Activated CD4-positive, alpha-beta T cell treated with anti-CD3 and anti-CD28 coated beads, Interleukin-2, amount 10 ng/mL, durations not matched to agents 7 days and 5 days (primary cell): ENCODE measurements around the gene NPAS3. TPM values are rescaled to one million over a fixed set of nuclear protein-coding genes. Genes with fewer than 3 reads are reported as not detected.

Experiments
- CTCF ChIA-PET: fragments of 350-600 bp; sonication (Branson Sonifier 250); formaldehyde crosslinking; loops from one replicate; lab custom pipeline; 2021; ENCODE audit warnings: antibody characterized with exemption; lab: Charles Lee
- POLR2A ChIA-PET: fragments of 350-600 bp; sonication (Branson Sonifier 250); formaldehyde crosslinking; loops from one replicate; lab custom pipeline; 2021; ENCODE audit warnings: antibody characterized with exemption; lab: Charles Lee
- DNase-seq: peaks from one replicate; pipeline ENCODE4 v3.0.0-alpha.2; 2020
- H3K27ac Mint-ChIP-seq: one replicate; pipeline ENCODE4 v1.8.0; 2021; ENCODE audit warnings: mild to moderate bottlenecking, moderate library complexity, mixed read lengths
- H3K27me3 Mint-ChIP-seq: one replicate; pipeline ENCODE4 v1.8.0; 2021; ENCODE audit warnings: mixed read lengths
- H3K36me3 Mint-ChIP-seq: one replicate; pipeline ENCODE4 v1.8.0; 2021; ENCODE audit warnings: low read depth, mixed read lengths
- H3K4me1 Mint-ChIP-seq: one replicate; pipeline ENCODE4 v1.8.0; 2021; ENCODE audit warnings: mixed read lengths
- H3K4me3 Mint-ChIP-seq: one replicate; pipeline ENCODE4 v1.8.0; 2021; ENCODE audit warnings: mild to moderate bottlenecking, moderate library complexity, mixed read lengths
- H3K9me3 Mint-ChIP-seq: one replicate; pipeline ENCODE4 v1.8.0; 2021; ENCODE audit warnings: mixed read lengths
- total RNA-seq, 2 experiments: library from RNA; stranded (reverse); gene quantifications; one replicate each; pipeline ENCODE4 v1.2.3, GENCODE V29; 2021

The NPAS3 gene
- total RNA-seq, 2 experiments from 2014 or later = not detected

DNA sequence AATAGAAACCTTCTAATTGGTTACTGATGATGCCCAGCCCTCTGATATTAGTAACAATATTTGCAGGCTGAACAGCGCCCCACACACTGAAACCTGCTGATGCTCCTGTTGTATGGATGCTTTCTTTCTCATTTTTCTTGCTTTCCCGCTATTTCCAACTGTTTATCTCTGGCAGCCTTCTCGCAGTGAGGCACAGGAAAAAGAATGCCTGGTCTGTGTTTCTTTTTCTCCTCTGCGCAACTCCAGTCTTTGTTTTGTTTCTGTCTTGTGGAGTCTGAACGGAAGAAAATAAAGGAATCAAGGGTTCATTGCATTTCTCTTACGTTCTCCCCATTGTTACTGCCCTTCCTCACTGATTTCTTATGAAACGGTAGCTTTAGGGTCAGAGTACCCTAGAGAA, 561.0 kb downstream of the NPAS3 start:
- Mint-ChIP-seq H3K27me3 (no peaks in the 10 kb centered on the region), H3K36me3 (no peaks in the 10 kb centered on the region), H3K4me3 (no peak overlapping the region), H3K9me3 (peaks cover 5% of the 10 kb centered on the region), H3K4me1 (no peaks in the 10 kb centered on the region), H3K27ac (no peak overlapping the region)
- no peak for DNase-seq
- POLR2A ChIA-PET = no interaction called here
- CTCF ChIA-PET = no interaction called here

DNA sequence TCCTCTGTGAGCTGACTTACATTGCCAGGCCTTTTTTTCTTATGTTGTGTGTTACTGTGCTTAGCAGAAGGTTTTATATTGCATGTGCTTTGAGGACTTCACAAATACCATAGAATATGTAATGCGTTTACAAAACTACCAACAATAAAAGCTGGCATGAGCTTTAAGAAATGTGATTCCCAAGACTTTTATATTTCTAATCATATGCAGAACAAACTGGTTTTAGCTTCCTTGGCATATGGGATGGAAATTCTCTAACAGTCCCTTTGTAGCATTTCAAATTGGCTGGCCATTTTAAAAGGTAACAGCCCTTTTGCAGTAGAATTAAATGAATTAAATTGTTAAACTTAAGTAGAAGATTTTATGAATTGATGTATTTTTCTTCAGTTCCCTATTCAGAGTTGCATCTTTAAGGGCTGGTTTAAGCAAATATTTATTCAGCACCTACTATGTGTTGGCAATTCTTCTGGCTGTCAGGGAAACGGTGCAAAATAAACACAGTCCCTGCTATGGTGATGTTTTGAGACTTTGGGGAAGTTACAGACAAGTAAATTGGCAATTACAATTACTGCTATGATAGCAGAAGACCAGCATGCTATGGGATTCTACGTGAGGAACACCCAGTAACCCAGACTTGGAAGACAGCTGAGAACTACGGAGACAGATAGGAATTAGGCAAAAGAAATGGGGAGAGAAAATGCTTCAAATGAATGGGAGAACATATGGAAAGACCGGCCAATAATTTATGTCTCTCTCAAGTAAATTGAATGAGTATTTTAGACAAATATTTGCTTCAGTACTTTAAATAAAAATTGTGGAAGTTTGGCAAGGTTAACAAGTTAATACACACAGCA, 565.8 kb downstream of the NPAS3 start:
- Mint-ChIP-seq H3K27me3 (peaks cover 2% of the 10 kb centered on the region), H3K4me3 (no peak overlapping the region), H3K27ac (no peak overlapping the region), H3K36me3 (no peaks in the 10 kb centered on the region), H3K9me3 (no peaks in the 10 kb centered on the region), H3K4me1 (no peaks in the 10 kb centered on the region)
- POLR2A ChIA-PET = no interaction called here
- no peak for DNase-seq
- CTCF ChIA-PET = no interaction called here

DNA sequence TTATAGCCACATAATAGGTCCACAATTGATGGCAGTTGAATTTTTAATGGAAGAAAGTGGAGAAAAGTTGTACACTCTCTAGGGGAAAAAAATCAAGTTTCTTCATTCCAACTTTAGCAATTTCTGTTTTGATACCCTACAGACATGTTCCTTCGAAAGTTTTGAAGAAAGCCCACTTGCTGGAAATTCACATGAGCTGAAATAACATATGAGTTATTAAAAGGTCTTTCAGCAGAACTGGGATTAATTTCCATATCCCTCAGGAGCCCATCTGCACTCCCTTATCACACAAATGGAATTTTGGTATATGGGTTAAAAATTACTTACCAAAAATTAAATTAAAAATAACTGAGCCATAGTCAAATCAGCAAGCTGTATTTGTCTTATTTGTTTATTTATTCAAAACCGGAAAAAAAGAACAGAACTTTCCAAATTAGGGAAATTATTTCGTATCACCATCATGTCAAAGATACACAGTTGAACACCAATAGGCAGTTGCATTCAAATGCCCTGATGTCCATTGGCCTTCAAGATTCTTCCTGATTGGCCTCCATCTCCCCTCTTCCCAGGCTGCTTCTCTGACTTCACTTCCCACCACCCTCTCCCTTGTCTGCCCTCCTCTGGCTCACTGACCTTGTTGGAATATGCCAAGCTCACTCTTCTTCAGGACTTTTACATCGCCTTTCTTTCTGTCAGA, 566.7 kb downstream of the NPAS3 start:
- H3K27me3 Mint-ChIP-seq = peaks cover 2% of the 10 kb centered on the region

DNA sequence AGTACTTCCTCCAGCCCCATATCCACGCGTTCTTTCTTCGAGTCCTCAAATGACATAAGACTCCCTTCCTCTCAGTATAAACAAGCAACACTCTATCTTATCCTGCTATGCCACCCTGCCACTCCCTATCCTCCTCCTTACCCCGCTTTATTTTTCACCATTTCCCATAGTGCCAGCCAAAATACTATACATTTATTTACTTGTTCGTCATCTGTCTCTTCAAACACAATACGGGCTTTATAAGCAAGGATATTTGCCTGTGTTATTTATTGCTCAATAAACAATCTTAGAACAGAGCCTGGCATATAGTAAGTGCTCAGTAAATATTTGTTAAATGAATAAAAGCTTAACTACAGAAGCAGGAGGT, 567.3 kb downstream of the NPAS3 start:
- DNase-seq = no peak
- ChIA-PET POLR2A (no interaction called here), CTCF (no interaction called here)
- no peaks in the 10 kb centered on the region for H3K9me3 Mint-ChIP-seq
- peaks cover 2% of the 10 kb centered on the region for H3K27me3 Mint-ChIP-seq
- no peaks in the 10 kb centered on the region for H3K4me1 Mint-ChIP-seq
- H3K36me3 Mint-ChIP-seq = no peaks in the 10 kb centered on the region
- H3K27ac Mint-ChIP-seq = no peak overlapping the region
- H3K4me3 Mint-ChIP-seq = no peak overlapping the region

More for the DNA sequence above, 566.7 kb downstream of the NPAS3 start:
- H3K4me1 Mint-ChIP-seq = no peaks in the 10 kb centered on the region
- CTCF ChIA-PET = no interaction called here
- no peak for DNase-seq
- no peak overlapping the region for H3K27ac Mint-ChIP-seq
- POLR2A ChIA-PET = no interaction called here
- H3K36me3 Mint-ChIP-seq = no peaks in the 10 kb centered on the region
- H3K4me3 Mint-ChIP-seq = no peak overlapping the region
- no peaks in the 10 kb centered on the region for H3K9me3 Mint-ChIP-seq

DNA sequence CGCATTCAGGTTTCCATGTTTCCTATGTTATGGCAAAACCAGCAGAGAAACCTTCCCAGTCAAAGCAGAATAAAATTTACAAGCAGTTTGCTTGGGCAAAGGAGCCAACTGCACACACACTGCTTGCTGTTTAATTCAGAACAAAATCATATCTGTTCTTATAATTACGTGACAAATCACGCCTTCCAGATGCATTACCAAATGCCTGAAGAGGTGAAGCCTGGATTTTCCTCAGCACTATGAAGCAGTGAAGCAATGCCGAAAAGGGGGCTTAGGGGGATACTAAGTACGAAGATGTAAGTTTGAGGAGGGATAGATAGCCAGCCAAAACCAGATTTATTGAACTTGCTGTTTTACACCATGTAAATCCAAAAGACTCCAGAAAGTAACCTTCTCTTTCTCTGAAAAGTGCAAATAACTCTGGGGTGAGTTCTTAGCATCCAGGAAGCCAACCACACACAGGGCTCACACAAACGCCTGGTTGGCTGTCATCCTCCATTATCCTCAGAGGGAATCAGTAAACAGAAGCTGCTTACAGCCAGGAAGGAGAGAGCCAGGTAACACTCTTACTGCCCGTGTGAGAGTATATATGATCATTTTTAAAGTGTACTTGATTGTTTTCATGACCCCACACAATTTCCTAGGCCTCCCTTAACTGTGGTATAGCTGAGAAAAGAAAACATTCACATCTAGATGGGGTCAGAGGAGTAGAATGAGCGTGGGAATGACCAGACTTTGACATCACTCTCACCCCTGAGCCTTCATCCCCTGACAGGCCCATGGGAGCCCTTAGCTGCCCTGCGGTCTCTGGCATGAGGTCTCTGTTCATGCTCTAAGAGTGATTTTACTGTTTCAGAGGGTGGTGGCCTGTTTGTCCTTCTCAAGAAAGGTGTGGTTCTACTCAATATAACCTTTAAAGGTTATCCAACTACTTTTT, 569.7 kb downstream of the NPAS3 start:
- POLR2A ChIA-PET = no interaction called here
- no peaks in the 10 kb centered on the region for H3K9me3 Mint-ChIP-seq
- CTCF ChIA-PET = no interaction called here
- H3K4me3 Mint-ChIP-seq = no peak overlapping the region
- no peak for DNase-seq
- no peaks in the 10 kb centered on the region for H3K36me3 Mint-ChIP-seq
- H3K27ac Mint-ChIP-seq = no peak overlapping the region
- H3K4me1 Mint-ChIP-seq = no peaks in the 10 kb centered on the region
- peaks cover 2% of the 10 kb centered on the region for H3K27me3 Mint-ChIP-seq

DNA sequence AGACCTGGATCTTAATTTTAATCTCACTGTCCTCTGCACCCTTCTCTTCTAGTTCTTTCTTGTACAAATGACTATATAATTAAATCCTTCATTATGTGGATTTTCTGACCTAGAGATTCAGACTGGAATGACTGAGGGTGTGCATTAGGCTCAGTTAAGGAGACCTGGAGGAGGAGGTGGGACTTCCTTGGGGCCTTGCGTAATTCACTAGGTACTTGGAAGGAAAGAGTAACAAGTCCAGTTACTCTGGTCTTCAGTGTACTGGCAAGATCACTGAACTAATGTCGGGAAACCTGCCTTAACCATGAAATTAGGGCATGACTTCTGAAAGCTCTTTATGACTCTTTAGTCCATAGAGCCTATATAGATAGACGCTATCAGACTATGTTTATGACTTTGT, 570.8 kb downstream of the NPAS3 start:
- CTCF ChIA-PET = no interaction called here
- Mint-ChIP-seq H3K27ac (no peak overlapping the region), H3K27me3 (peaks cover 2% of the 10 kb centered on the region), H3K36me3 (no peaks in the 10 kb centered on the region), H3K4me3 (no peak overlapping the region), H3K4me1 (no peaks in the 10 kb centered on the region), H3K9me3 (no peaks in the 10 kb centered on the region)
- POLR2A ChIA-PET = no interaction called here
- DNase-seq = no peak

DNA sequence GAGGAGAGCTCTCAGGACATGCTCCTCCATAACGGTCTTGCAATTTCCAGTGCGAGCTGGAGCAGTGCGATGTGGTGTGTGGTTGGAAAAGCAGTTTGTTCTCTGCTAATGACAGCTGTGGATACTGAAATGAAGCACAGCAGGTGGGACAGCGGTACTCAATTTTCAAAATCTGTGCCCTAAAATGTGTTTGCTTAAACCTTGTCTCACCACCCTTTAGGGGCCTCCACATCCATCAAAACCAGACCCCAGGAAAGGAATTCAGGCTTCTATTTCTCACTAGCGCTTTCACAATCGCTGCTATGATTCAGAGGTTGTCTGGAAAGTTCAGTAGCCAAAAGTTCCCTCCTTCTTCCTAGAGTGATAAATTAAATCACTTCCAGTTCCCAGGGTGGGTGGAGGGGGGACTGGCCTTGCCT, 571.4 kb downstream of the NPAS3 start:
- peaks cover 2% of the 10 kb centered on the region for H3K27me3 Mint-ChIP-seq
- ChIA-PET CTCF (no interaction called here), POLR2A (no interaction called here)
- no peaks in the 10 kb centered on the region for H3K4me1 Mint-ChIP-seq
- H3K9me3 Mint-ChIP-seq = no peaks in the 10 kb centered on the region
- no peak overlapping the region for H3K27ac Mint-ChIP-seq
- H3K4me3 Mint-ChIP-seq = no peak overlapping the region
- no peak for DNase-seq
- H3K36me3 Mint-ChIP-seq = no peaks in the 10 kb centered on the region

DNA sequence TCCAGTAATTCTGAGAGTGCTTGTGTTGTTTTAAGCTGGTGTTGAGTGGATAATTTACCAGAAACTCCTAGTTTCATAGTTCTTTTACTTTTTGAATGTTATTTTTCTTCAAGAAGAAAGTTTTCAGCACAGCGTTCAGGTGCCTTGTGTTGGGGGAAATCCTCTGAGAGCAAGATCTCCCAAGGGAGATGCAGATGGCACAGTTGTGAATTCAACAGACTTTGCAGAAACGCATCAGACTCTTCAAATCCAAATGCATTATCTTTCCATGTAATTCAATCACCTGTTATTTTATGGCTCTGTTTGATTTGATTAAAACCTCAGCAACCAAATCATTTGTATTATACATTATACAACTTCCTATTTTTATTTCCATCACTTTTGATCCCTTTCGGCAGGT, 572.3 kb downstream of the NPAS3 start:
- no peak overlapping the region for H3K27ac Mint-ChIP-seq
- CTCF ChIA-PET = no interaction called here
- H3K9me3 Mint-ChIP-seq = no peaks in the 10 kb centered on the region
- no peaks in the 10 kb centered on the region for H3K36me3 Mint-ChIP-seq
- POLR2A ChIA-PET = no interaction called here
- DNase-seq = no peak
- no peaks in the 10 kb centered on the region for H3K27me3 Mint-ChIP-seq
- H3K4me1 Mint-ChIP-seq = no peaks in the 10 kb centered on the region
- no peak overlapping the region for H3K4me3 Mint-ChIP-seq

DNA sequence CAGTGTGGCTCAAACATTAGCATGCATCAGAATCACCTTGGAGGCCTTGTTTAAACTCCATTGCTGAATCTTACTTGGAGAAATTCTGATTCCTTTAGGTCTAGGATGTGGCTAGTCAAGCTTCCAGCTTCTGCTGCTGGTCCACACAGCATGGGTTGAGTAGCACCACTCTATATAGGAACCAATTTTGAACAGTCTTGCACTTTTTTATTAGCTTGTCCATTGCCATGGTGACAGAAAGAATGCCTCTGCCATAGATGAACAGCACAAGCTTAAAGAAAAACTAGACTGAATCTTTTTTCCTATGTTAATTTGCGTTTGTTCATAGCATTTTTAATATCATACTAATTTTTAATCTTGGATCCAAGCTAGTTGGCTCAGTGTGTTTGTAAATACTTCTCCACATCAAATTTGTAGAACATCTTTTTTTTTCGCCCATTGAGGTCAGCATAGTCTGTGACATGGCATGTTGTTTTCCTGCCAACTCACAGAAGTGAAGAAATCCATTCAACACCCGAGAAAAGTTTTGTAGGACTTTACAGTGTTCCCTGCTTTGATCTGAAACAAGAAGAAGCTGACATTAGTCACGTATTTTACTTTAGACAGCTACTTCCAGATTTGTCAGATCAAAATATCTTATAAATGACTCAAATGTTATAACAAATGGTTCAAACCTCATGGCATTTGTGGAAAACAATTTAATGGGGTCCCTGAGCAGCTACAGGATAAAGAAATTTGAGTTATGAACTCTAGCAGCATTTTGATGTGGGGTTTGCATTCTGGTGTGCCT, 573.4 kb downstream of the NPAS3 start:
- Mint-ChIP-seq H3K9me3 (no peaks in the 10 kb centered on the region), H3K27ac (no peak overlapping the region), H3K36me3 (no peaks in the 10 kb centered on the region), H3K4me1 (no peaks in the 10 kb centered on the region), H3K27me3 (no peaks in the 10 kb centered on the region), H3K4me3 (no peak overlapping the region)
- no peak for DNase-seq
- ChIA-PET CTCF (no interaction called here), POLR2A (no interaction called here)

DNA sequence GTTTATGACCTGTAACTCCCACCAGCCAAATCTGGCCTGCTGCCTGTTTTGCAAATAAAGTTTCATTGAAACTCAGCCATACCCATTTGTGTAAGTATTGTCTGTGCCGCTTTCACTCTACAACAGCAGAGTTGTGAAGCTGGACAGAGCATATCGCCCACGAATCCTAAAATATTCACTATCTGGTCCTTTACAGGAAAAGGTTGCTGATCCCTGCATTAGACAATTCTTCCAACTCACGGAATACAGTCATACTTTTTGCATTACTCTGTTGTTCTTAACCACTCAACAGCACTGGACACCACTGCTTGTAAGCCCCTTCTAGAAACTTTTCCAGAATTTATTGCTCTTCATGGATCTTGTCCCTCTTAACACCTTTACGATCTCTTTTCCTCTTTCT, 576.8 kb downstream of the NPAS3 start:
- ChIA-PET POLR2A (no interaction called here), CTCF (no interaction called here)
- H3K27ac Mint-ChIP-seq = no peak overlapping the region
- DNase-seq = no peak
- H3K36me3 Mint-ChIP-seq = no peaks in the 10 kb centered on the region
- no peaks in the 10 kb centered on the region for H3K4me1 Mint-ChIP-seq
- no peaks in the 10 kb centered on the region for H3K27me3 Mint-ChIP-seq
- H3K9me3 Mint-ChIP-seq = no peaks in the 10 kb centered on the region
- no peak overlapping the region for H3K4me3 Mint-ChIP-seq

DNA sequence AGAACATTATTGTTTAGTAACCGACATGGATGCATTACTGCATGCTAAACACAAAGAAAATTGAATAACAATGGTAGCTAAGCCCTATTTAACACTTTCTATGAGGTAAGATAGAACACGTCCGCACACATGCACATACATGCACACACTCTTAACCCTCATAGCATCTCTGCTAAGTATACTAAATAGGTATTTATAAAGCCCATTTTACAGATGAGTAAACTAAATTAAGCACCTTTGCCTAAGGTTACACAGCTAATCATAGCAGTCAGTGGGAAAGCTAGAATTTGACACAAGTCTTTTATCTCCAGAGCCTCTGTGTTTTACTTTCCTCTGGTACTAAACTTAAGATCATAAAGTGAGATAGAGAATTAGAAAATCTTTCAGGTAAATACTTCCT, 577.2 kb downstream of the NPAS3 start:
- ChIA-PET CTCF (interaction anchor here (0.5 kb wide), 2 partner anchors 224 to 1687 kb away, joined by 3 read pairs; no protein-coding TSS in a partner anchor), POLR2A (no interaction called here)
- Mint-ChIP-seq H3K4me3 (no peak overlapping the region), H3K4me1 (no peaks in the 10 kb centered on the region), H3K27ac (no peak overlapping the region), H3K9me3 (no peaks in the 10 kb centered on the region), H3K36me3 (no peaks in the 10 kb centered on the region), H3K27me3 (no peaks in the 10 kb centered on the region)
- DNase-seq = no peak

DNA sequence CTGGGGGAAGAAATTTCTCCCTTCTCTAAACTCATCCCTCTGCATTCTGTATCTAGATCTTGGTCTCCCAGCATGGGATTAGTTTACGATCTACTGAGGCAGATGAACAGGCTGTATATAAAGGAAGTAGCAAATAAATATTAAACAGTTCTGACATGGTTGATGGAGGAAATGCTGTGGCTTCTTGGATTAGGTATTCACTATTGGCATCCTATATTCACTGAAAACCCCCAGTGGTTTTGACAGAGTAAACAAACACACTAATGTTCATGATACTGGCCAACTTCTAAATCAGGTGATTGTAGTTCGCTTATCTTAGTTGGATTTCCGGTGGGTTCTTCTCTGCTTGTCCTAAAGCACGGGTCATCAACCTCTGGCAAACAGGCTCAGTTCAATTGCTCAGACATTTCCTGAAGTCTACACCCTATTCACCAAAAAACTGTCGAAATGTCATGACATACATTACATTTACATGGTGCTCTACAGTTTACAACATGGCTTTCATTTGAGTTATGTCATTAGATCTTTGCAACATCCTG, 578.3 kb downstream of the NPAS3 start:
- POLR2A ChIA-PET = no interaction called here
- no peak overlapping the region for H3K27ac Mint-ChIP-seq
- no peaks in the 10 kb centered on the region for H3K27me3 Mint-ChIP-seq
- DNase-seq = no peak
- H3K4me3 Mint-ChIP-seq = no peak overlapping the region
- CTCF ChIA-PET = interaction anchor here (0.8 kb wide), 1 partner anchor 10 kb away, joined by 3 read pairs; no protein-coding TSS in a partner anchor
- no peaks in the 10 kb centered on the region for H3K36me3 Mint-ChIP-seq
- H3K4me1 Mint-ChIP-seq = no peaks in the 10 kb centered on the region
- no peaks in the 10 kb centered on the region for H3K9me3 Mint-ChIP-seq
